ENCODE data around the gene ATF1. TPM values are rescaled to one million over a fixed set of nuclear protein-coding genes. Genes with fewer than 3 reads are reported as not detected.
A peak's percentile ranks its signal among the peaks of the same experiment; 100 is the strongest.
"Not testable (repeated sequence)": the region's sequence is repeated elsewhere in the genome, so short reads cannot be mapped to it uniquely, and the experiment has no call there.

The ATF1 gene
- total RNA-seq, 5 donors from 2014 or later (not counting 1 experiment from before 2014, with no cell fraction given): 33.2 to 42.8 (median 35.5) TPM

DNA sequence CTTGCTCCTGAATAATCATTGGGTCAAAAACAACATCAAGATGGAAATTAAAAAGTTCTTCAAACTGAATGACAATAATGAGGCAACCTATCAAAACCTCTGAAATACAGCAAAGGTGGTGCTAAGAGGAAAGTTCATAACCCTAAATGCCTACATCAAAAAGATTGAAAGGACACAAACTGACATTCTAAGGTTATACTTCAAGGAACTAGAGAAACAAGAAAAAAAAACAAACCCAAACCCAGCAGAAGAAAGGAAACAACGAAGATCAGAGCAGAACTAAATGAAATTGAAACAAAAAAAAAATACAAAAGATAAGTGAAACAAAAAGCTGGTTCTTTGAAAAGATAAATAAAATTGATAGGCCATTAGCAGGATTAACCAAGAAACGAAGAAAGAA is 105.0 kb downstream of the ATF1 start:
- DNase-seq: peak in 1 of 35 experiments; percentile 2
- H3K9me3 ChIP-seq; H3K27ac Mint-ChIP-seq; H3K4me1 ChIP-seq (ENCODE audit: control insufficient read depth in 1 of 2, extremely low read depth in 1 of 2, insufficient read depth in 2 of 2, low read length in 2 of 2); H3K36me3 ChIP-seq (ENCODE audit: control insufficient read depth in 2 of 2, extremely low read depth in 1 of 2, insufficient read depth in 1 of 2, low read length in 1 of 2); H3K27me3 Mint-ChIP-seq; H3K4me3 ChIP-seq (ENCODE audit: control insufficient read depth in 1 of 2, extremely low read depth in 1 of 2, low read length in 1 of 2); H3K27me3 ChIP-seq (replicated peaks in 1 of 2; ENCODE audit: control insufficient read depth in 2 of 2, extremely low read depth in 1 of 2, insufficient read depth in 2 of 2, low read length in 1 of 2); POLR2A ChIA-PET; H3K27ac ChIP-seq (ENCODE audit: low read length); ATAC-seq (replicated peaks in 1 of 4): not testable (repeated sequence)
- H3K4me3 Mint-ChIP-seq: peak overlapping the region in 1 of 3 donors; percentile 0
- CTCF ChIA-PET: interaction anchor here in 1 of 2 donors (0.6 kb wide), 1 partner anchor 52 kb away, joined by 3 read pairs; no protein-coding TSS in a partner anchor
- no CpG with 5 or more reads among the region's 2 CpGs for WGBS (ENCODE audit: insufficient coverage)
- peaks cover 23 to 40% (median 30%) of the 10 kb centered on the region in 3 donors for H3K4me1 Mint-ChIP-seq
- H3K36me3 Mint-ChIP-seq: peaks cover 14% of the 10 kb centered on the region
- H3K9me3 Mint-ChIP-seq: peaks cover 15 to 21% (median 16%) of the 10 kb centered on the region in 3 donors

Other genes with a start within 250 kb of the ATF1 start
- not detected for gene TMPRSS12, start 78.8 kb downstream of the ATF1 start, total RNA-seq
- not detected for gene HIGD1C, start 188.4 kb downstream of the ATF1 start, total RNA-seq

Data from T-cell (primary cell).